HG03175 (cell line): ENCODE measurements around the gene KANSL1L.

ENCODE experiments used
- ATAC-seq: cut with Tn5 transposase; IDR thresholded peaks from one replicate; pipeline ENCODE4 v1.9.1; 2021; ENCODE audit warnings: mild to moderate bottlenecking, moderate library complexity; ENCODE audit not compliant: unreplicated experiment

KANSL1L gene

DNA sequence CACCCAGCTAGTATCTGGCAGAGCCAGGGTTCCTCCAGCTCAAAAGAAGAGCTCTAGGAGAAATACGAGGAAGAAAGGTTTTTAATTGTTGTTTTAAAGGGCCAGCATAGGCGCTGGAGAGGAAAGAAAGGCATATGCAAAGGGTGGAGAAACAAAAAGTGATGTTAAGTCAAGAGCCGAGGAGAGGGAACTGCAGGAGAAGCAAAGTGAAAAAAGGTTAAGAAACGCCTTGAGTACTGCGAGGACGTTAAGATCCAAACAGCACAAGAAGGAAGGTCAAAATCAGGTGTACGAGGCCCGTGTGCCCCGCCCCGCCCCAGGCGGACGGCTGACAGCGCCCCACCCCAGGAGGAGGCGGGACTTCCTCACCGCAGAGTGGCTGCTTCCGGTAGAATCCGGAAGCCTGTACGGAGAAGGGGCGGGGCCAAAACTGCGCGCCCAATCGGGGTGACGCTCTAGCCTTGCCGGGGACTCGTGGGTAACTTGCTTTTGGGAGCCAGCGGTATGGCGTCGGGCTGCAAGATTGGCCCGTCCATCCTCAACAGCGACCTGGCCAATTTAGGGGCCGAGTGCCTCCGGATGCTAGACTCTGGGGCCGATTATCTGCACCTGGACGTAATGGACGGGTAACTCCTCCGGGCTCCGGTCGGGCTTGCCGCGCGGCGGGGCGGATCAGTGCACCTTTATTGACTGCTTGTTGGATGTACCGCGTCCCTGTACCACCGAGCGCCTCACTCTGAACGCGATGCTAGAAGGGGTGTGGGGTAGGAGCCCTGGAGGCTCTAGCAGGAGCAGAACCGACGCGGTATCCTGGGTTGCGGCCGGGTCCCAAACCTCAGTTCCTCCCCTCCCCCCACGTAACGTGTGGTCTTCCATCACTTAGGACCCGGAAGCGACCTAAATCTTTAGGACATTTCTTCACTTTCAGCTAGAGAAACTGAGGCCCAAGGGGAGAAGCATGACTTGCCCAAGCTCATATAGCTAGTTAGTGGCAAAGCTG is 168.8 kb downstream of the KANSL1L start, which contains the start of gene RPE:
Gene RPE (plus strand): TSS at position 481 of the 1,000 bp plus-strand sequence. CDS start 24 bp downstream, at position 505.
- ATAC-seq, result peak; percentile 99

DNA sequence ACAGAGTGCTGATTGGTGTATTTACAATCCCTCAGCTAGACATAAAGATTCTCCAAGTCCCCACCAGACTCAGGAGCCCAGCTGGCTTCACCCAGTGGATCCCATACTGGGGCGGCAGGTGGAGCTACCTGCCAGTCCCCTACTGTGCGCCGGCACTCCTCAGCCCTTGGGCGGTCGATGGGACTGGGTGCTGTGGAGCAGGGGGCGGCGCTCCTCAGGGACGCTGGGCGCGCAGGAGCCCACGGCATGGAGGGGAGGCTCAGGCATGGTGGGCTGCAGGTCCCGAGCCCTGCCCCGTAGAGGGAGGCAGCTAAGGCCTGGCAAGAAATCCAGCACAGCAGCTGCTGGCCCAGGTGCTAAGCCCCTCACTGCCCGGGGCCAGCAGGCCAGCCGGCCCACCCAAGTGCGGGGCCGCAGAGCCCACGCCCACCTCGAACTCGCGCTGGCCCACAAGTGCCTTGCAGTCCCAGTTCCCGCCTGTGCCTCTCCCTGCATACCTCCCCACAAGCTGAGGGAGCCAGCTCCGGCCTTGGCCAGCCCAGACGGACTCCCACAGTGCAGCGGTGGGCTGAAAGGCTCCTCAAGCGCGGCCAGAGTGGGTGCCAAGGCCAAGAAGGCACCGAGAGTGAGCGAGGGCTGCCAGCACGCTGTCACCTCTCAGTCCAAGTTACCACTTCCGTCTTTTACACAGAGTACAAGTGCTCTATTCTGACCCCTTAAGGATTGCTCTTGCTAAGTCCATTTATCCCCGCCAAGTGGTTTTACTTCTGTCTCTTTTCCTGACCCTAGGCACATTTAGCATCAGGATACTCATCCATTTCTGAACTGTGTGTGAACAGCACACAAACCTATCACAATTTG is 170.5 kb downstream of the KANSL1L start:
- no peak for ATAC-seq

DNA sequence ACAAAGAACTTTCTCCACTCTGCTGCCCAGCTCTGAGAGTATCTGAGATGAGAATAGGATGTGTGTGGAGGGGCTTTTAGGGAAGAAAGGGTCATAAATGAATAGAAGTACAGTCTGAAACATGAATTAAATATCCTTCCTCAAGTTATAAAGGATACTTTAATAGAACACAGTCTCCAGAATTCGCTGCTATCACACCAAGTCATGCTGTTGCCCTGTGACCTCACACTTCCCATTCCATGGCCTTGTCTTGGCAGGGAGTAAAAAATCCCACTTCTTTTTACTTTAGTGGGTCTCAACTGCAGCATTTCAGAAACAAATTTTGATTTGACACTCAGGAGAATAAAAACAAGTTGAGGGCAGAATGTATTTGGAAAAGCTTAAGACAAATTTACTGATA is 172.6 kb downstream of the KANSL1L start:
- ATAC-seq, result no peak

DNA sequence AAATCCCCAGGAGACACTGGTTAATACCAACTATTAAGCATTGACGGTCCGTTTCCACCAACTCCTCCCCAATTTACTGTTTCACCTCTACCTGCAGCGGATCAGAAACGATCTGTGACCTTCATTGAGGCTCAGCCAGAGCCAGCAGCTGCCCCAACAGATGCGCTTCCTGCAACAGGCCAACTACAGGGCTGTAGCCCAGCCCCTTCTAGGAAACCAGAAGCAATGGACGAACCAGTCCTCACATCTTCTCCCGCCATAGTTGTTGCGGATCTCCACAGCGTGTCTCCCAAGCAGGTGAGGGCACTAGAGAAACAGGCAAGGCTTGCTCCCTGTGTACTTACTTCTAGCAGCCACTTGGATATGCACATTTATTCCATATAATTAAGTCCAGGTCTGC is 177.2 kb downstream of the KANSL1L start:
- ATAC-seq, result no peak

DNA sequence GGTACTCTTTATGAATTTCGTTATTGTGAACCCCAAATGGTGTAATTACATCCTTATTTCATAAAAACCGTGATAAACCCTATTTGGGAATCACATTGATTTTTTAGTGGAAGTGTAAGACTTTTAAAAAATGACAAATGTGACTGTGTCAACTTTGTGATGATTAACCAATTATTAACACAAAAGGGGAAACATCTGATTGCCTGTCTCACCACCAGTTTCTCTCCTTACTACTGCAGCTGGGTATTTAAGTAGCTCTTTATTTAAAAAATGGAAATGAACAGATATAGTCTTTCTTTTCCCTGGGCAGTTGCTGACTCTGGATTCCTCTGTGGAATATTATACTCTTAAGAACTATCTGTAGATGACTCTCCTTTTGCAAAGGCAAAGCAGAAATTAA is 180.4 kb downstream of the KANSL1L start:
- ATAC-seq, result peak; percentile 49

DNA sequence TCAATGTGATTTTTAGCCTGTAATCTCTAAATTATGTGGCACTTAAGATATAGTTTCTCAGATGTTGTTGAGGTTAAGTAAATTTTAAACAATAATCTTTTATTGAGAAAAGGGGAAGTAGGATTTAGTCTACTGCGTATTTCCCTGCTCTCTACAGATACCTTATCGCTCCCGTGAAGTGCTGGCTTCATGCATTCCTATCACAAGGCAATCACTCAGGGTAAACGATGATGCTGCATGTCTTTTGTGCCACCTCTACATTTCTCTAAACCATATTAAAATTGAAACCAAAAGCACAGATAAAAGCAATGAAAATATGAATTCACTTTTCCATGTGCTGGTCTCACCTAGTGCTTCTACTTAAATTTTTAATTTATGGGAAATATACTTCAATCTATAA is 183.2 kb downstream of the KANSL1L start:
- ATAC-seq, result peak; percentile 48

DNA sequence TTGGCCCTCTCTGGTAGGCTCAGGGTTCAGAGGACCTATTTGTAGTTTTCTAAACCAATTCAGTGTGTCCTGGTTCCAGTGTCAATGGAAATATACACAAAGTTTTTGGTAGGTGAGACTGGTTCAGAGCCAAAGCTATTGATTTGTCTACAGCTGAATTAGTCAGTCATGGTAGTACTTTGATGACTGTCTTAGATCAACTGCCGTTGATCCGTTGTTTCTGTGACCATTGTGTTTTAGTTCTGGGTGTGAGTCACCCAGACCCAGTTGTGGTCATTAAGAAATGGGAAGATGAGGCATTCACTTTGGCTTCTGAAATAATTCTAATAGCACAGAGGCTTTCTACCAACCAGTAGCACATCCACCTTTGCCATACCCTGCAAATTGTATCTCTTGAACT is 184.8 kb downstream of the KANSL1L start:
- no peak for ATAC-seq

DNA sequence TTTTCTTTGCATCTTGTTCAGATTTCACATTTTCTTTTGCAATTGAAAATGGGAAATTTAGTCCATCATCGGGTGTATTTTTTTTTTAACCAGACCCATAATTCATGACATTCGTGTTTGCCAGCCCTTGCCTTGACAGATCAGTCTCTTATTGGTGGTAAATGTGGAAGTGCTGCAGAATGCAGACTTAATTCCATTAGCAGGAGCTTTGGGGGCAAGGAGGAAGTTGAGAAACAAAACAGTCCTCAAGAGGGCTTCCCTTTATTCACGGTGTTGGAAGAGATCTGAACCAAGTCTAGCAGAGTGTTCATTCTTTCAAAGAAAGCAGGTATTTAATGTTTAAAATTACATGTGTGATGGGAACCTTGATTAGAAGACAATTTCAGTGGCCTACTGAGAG is 185.3 kb downstream of the KANSL1L start:
- no peak for ATAC-seq

DNA sequence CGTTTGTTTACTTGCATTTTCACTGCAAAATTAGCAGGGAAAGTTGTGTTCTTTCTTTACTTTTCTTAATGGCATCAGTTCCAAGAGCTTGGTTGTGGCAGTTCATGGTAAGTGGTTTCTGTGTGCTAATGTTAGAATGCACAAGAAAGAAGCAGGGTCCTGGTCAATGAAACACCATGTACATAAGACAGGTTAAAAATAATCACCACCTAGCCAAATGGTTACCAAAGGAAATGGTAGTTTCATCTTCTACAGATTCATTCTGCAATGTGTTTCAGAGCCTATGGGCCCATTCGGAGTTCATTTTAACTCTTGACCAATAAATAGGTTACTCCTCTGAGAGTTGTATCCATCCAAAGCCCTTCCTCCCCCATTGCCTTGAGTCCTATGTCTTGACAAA is 186.9 kb downstream of the KANSL1L start:
- ATAC-seq, result no peak

DNA sequence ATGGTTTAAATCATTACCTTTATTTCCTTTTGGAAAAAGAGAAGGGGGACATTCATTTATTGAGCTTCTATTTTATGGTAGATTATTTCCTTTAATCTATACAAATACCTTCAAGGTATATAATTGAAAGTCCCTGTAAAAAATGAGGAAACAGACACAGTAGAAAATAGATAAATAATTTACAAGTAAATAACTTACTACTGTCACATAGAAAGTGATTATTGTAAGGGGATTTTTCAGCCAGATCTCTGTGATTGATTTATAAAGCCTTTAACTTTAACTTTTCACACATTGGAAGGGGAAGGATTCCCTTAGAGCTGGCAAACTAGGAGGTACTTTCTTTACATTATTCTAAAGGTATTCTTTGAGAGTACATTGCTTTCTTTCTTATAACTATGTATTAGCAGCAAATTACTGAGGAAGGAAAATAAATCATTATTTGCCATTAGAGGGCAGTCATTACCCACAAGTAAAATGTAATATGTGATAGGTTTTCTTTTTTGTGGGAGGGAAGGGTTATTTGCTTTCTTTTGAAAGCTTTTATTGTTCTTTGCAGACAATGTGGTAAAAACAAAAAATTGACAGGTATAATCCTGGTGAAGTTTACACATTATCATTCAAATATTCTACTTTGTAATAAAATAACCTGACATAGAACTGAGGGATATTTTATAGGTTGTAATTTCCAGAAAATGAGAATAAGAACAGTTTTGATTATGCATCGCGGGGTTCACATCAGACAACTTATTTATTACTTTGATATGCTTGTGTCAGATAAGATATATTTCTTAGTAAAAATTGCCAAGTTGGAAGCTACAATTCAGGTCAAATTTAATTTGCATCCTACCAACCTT is 193.6 kb downstream of the KANSL1L start:
- ATAC-seq, result peak; percentile 70

DNA sequence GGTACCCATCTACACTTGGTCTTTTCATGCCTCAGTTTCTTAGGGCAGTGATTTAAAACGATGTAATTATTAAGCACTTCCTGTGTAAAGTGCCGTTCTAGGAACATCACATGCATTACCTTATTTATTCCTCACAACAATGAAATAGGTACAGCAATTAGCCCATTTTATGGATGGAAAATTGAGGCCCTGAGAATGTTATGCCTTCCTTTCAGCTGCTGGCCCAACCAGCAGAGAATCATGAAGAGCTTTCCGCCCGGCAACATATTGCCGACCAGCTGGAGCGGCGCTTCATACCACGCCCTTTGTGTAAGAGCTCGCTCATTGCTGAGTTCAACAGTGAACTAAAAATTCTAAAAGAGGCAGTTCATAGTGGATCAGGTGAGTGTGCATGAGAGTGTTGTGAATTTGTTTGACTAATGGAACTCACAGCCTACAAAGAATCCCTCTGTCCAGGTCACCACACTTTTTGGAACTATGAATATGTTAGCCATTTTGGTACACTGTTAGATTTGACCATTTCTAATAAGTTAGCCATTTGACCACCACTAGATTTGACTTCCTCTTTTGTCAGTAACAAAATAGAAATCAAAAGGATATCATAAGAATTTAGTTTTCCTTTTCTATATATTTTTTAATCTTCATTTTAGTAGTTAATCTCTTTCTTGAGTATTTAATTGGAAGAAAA is 194.4 kb downstream of the KANSL1L start:
- ATAC-seq, result peak; percentile 92

DNA sequence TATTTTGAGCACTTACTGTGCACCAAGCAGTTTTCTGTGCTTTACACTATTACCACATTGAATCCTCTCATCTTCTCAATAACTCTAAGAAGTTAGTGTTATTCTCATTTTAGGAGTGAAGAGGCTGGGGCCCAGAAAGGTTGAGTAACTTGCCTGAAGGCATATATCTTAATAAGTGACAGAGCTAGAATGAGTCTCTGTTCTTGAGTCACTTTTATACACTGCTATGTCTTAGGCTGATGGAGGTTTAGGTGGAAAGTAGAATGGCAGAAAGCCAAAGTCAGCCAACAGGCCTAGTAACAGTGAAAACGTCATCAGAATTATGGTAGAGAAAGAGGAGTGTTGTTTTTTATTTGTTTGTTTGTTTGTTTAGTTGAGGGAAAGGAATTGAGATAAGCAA is 196.6 kb downstream of the KANSL1L start:
- ATAC-seq, result no peak

DNA sequence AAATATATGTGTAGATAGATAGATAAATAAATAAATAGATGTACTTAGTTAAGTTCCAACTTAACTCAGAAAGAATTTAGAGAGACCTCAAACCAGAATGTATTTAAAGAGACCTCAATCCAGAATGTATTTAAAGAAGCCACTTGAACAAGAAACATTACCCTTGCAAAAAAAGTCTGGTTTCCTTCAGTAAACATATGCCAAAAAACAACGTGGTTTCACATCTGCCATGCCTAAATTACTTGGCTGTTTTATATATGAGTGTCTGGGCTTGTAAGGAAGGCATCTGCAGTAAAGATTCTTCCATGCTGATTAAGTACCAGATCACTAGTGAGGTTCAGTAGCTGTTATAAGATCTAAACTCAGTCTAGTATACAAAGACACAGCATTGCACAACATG is 197.9 kb downstream of the KANSL1L start:
- no peak for ATAC-seq
